ENCODE measurements around the gene KITLG. TPM values are rescaled to one million over a fixed set of nuclear protein-coding genes. Genes with fewer than 3 reads are reported as not detected.

KITLG gene
- polyA plus RNA-seq, 1 experiment: 35.3 TPM

DNA sequence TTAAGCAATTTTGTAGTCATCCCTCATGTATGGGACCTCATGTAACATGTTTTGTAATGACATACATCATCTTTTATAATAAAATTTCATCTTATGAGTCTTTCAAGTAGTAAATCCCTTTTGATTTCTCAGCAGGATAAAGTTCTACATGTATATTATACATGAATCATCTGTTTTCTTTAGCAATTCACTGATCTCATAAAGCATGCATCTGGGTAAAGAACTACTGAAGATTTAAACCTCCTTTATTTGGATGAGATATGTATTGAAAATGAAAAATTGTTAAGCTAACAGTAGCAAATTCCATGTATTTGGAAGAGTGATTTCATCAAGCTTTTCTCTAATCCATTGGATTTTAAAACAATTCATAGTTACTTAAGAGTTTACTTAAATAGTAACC is 126.9 kb downstream of the KITLG start:
- no peak overlapping the region for H3K27ac ChIP-seq (ENCODE audit: low read depth, low read length)
- TF ChIP-seq CTCF (IDR thresholded peaks at IDR 0.05; ENCODE audit: low read depth, low read length): no peak
- H3K27me3 ChIP-seq (ENCODE audit: control insufficient read depth, insufficient read depth, low read length): no peaks in the 10 kb centered on the region
- no peak overlapping the region for H3K4me3 ChIP-seq (ENCODE audit: low read depth, low read length)
- ChIA-PET POLR2A (no interaction called here), CTCF (no interaction called here)
- no peak for DNase-seq (ENCODE audit: low read depth, low spot score)
- no peaks in the 10 kb centered on the region for H3K9me3 ChIP-seq (ENCODE audit: control insufficient read depth, insufficient read depth, low read length)

GRCh38 chr12:88451205-88451604 is 129.1 kb downstream of the KITLG start:
- no peak for DNase-seq (ENCODE audit: low read depth, low spot score)
- ChIA-PET POLR2A (no interaction called here), CTCF (no interaction called here)
- H3K27me3 ChIP-seq (ENCODE audit: control insufficient read depth, insufficient read depth, low read length): no peaks in the 10 kb centered on the region
- no peak overlapping the region for H3K4me3 ChIP-seq (ENCODE audit: low read depth, low read length)
- no peak for TF ChIP-seq CTCF (IDR thresholded peaks at IDR 0.05; ENCODE audit: low read depth, low read length)
- no peak overlapping the region for H3K27ac ChIP-seq (ENCODE audit: low read depth, low read length)
- H3K9me3 ChIP-seq (ENCODE audit: control insufficient read depth, insufficient read depth, low read length): no peaks in the 10 kb centered on the region

DNA sequence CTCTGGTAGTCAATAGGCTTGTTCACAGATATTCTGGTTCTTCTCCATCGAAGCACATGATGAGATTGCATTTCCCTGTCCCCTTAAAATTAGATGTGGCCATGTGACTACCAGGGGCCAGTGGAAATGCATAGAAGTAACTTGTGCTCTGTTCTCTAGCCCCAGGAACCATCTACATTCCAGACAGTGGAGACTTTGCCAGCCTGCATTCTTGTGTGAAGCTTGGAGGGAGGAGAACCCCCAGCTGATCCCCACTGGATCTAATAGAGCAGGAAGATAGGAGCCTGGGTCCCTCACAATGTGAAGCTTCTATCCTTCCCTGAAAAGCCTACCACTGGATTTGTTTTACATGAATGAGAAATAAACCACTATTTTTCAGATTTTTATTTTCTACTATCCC is 130.1 kb downstream of the KITLG start:
- ChIA-PET POLR2A (no interaction called here), CTCF (no interaction called here)
- Histone ChIP-seq H3K9me3 (ENCODE audit: control insufficient read depth, insufficient read depth, low read length) (no peaks in the 10 kb centered on the region), H3K27ac (ENCODE audit: low read depth, low read length) (no peak overlapping the region), H3K27me3 (ENCODE audit: control insufficient read depth, insufficient read depth, low read length) (no peaks in the 10 kb centered on the region), H3K4me3 (ENCODE audit: low read depth, low read length) (no peak overlapping the region)
- no peak for DNase-seq (ENCODE audit: low read depth, low spot score)
- no peak for TF ChIP-seq CTCF (IDR thresholded peaks at IDR 0.05; ENCODE audit: low read depth, low read length)

- Histone ChIP-seq H3K27ac (ENCODE audit: low read depth, low read length) (no peak overlapping the region), H3K4me3 (ENCODE audit: low read depth, low read length) (no peak overlapping the region), H3K9me3 (ENCODE audit: control insufficient read depth, insufficient read depth, low read length) (no peaks in the 10 kb centered on the region), H3K27me3 (ENCODE audit: control insufficient read depth, insufficient read depth, low read length) (no peaks in the 10 kb centered on the region)
- POLR2A ChIA-PET: no interaction called here
- TF ChIP-seq CTCF (IDR thresholded peaks at IDR 0.05; ENCODE audit: low read depth, low read length): no peak
- CTCF ChIA-PET: no interaction called here
- no peak for DNase-seq (ENCODE audit: low read depth, low spot score)
These were observed 131.8 kb downstream of the KITLG start for GRCh38 chr12:88448337-88448915.

GRCh38 chr12:88445705-88446394 is 134.4 kb downstream of the KITLG start:
- no peak overlapping the region for H3K4me3 ChIP-seq (ENCODE audit: low read depth, low read length)
- TF ChIP-seq CTCF (IDR thresholded peaks at IDR 0.05; ENCODE audit: low read depth, low read length): no peak
- no peak for DNase-seq (ENCODE audit: low read depth, low spot score)
- CTCF ChIA-PET: no interaction called here
- no peak overlapping the region for H3K27ac ChIP-seq (ENCODE audit: low read depth, low read length)
- H3K9me3 ChIP-seq (ENCODE audit: control insufficient read depth, insufficient read depth, low read length): no peaks in the 10 kb centered on the region
- H3K27me3 ChIP-seq (ENCODE audit: control insufficient read depth, insufficient read depth, low read length): no peaks in the 10 kb centered on the region
- POLR2A ChIA-PET: no interaction called here

Measured in AG04450 (cell line).